NT2/D1 (cell line): Measurements from ENCODE around the gene TMA7B.

ENCODE experiments used
- DNase-seq: peaks from one replicate; pipeline ENCODE4 v3.0.0-alpha.2; 2011; ENCODE audit warnings: low read depth, low spot score
- H3K27me3 ChIP-seq: 2 replicates; pipeline ENCODE4 v1.6.0; 2011; ENCODE audit warnings: mild to moderate bottlenecking; ENCODE audit not compliant: insufficient read length, insufficient read depth
- H3K36me3 ChIP-seq: 2 replicates; pipeline ENCODE4 v1.6.1; 2011; ENCODE audit warnings: mild to moderate bottlenecking, low read length, mixed read lengths; ENCODE audit not compliant: insufficient read depth, insufficient read length
- H3K4me1 ChIP-seq: 2 replicates; pipeline ENCODE4 v1.5.1; 2011; ENCODE audit not compliant: insufficient read depth, insufficient read length
- H3K4me3 ChIP-seq: 2 replicates; pipeline ENCODE4 v1.5.1; 2011; ENCODE audit warnings: low read depth; ENCODE audit not compliant: insufficient read length
- H3K9ac ChIP-seq: 2 replicates; pipeline ENCODE4 v1.6.0; 2011; ENCODE audit warnings: low read depth; ENCODE audit not compliant: insufficient read length
- H3K9me3 ChIP-seq: 2 replicates; pipeline ENCODE4 v1.5.1; 2011; ENCODE audit warnings: mild to moderate bottlenecking, low read length; ENCODE audit not compliant: insufficient read depth
- SUZ12 ChIP-seq: IDR thresholded peaks from 2 replicates; pipeline ENCODE4 v1.6.1; 2011; ENCODE audit not compliant: insufficient read length, insufficient read depth; ENCODE audit errors: extremely low read depth
- YY1 ChIP-seq: IDR thresholded peaks from 2 replicates; pipeline ENCODE4 v1.6.1; 2011; ENCODE audit not compliant: insufficient read length, insufficient read depth
- ZNF274 ChIP-seq: IDR thresholded peaks from 2 replicates; pipeline ENCODE4 v1.6.1; 2011; ENCODE audit warnings: mild to moderate bottlenecking, low read depth, low read length

The TMA7B gene

GRCh38 chr22:39935116-39935515, 25.1 kb upstream of the TMA7B start:
- Histone ChIP-seq H3K4me3 (no peak overlapping the region), H3K9me3 (no peaks in the 10 kb centered on the region), H3K9ac (no peak overlapping the region), H3K4me1 (no peaks in the 10 kb centered on the region), H3K36me3 (no peaks in the 10 kb centered on the region), H3K27me3 (no peaks in the 10 kb centered on the region)
- TF ChIP-seq YY1 = no peak
- no peak for TF ChIP-seq SUZ12
- no peak for TF ChIP-seq ZNF274
- DNase-seq = no peak

DNA sequence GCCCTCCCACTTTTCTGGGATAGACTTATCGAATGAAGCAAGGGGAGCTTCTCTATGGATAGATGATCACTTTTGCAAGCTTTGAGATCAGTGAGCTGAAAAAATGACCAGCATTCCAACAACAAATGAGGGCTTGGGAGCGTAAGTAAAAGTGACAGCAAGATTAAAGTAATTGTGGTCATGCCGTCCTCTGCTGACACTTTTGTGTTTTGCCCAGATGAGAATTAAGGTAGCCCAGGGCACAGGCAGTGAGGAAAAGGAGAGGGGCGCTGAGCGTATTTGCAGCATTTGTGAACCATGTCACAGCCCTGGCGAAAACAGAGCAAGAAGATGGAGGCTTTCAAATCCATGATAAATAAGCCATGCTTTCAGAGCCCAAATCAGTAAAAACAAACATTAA, 24.6 kb upstream of the TMA7B start:
- H3K9me3 ChIP-seq = no peaks in the 10 kb centered on the region
- H3K27me3 ChIP-seq = no peaks in the 10 kb centered on the region
- no peaks in the 10 kb centered on the region for H3K4me1 ChIP-seq
- no peak overlapping the region for H3K4me3 ChIP-seq
- no peak for DNase-seq
- no peak overlapping the region for H3K9ac ChIP-seq
- no peak for TF ChIP-seq YY1
- no peak for TF ChIP-seq ZNF274
- TF ChIP-seq SUZ12 = no peak
- H3K36me3 ChIP-seq = no peaks in the 10 kb centered on the region

DNA sequence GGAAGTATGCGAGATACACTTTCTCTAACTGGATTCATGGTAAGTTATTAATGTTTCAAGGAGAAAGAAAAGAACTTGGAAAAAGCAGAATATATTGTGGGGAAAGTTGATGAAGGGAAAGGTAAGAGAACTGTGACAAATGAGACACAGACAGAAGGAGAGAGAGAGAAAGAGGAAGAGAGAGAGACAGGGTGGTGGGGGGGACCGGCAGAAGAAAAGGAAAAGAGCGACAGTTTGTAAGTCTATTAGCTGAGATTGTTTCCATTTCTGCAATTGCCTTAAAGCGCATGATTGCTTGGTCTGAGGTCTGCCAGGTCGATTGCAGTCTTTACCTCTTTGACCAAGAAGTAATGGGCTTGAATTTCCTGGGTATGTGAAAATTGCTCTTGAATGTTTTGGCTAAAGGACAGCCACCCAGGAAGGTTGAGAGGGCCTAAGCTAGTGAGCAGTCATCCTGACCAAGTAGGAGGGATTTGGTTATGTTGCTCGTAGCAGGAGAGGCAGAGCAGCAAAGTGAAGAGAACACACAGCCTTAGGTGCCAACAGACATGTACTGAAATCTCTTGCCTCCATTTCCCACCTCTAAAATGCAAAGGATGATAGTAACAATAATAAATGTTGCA, 23.6 kb upstream of the TMA7B start:
- no peaks in the 10 kb centered on the region for H3K36me3 ChIP-seq
- no peaks in the 10 kb centered on the region for H3K27me3 ChIP-seq
- H3K4me3 ChIP-seq = no peak overlapping the region
- no peak for TF ChIP-seq ZNF274
- no peak for TF ChIP-seq YY1
- no peak for TF ChIP-seq SUZ12
- no peak overlapping the region for H3K9ac ChIP-seq
- no peak for DNase-seq
- H3K4me1 ChIP-seq = no peaks in the 10 kb centered on the region
- H3K9me3 ChIP-seq = no peaks in the 10 kb centered on the region

- Histone ChIP-seq H3K36me3 (no peaks in the 10 kb centered on the region), H3K9me3 (no peaks in the 10 kb centered on the region), H3K4me1 (no peaks in the 10 kb centered on the region), H3K4me3 (no peak overlapping the region), H3K27me3 (no peaks in the 10 kb centered on the region), H3K9ac (no peak overlapping the region)
- TF ChIP-seq ZNF274 (no peak), SUZ12 (no peak), YY1 (no peak)
- no peak for DNase-seq
Observed at GRCh38 chr22:39937906-39938305, 22.3 kb upstream of the TMA7B start.

GRCh38 chr22:39938509-39939111, 21.6 kb upstream of the TMA7B start:
- no peaks in the 10 kb centered on the region for H3K36me3 ChIP-seq
- no peak overlapping the region for H3K4me3 ChIP-seq
- no peak for DNase-seq
- H3K27me3 ChIP-seq = no peaks in the 10 kb centered on the region
- H3K4me1 ChIP-seq = no peaks in the 10 kb centered on the region
- no peaks in the 10 kb centered on the region for H3K9me3 ChIP-seq
- TF ChIP-seq ZNF274 (no peak), YY1 (no peak), SUZ12 (no peak)
- H3K9ac ChIP-seq = no peak overlapping the region

DNA sequence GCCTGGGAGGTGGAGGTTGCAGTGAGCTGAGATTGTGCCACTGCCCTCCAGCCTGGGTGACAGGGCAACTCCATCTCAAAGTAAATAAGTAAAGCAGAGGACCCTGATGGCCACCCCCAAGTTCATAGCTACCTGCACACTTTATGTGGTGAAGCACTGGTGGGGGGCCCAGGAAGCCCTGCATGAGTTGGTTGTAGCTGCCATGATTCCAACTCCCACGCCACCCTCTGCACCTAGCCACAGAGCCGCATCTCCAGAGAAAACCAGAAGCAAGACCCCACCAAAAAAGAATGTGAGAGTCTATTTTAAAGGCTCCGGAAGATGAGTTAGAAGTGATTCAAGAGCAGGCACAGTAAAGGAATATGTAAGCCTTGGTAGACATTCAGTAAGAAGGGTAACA, 20.4 kb upstream of the TMA7B start:
- no peaks in the 10 kb centered on the region for H3K9me3 ChIP-seq
- H3K27me3 ChIP-seq = no peaks in the 10 kb centered on the region
- H3K9ac ChIP-seq = no peak overlapping the region
- no peak for TF ChIP-seq YY1
- no peak for TF ChIP-seq ZNF274
- TF ChIP-seq SUZ12 = no peak
- no peak overlapping the region for H3K4me3 ChIP-seq
- no peaks in the 10 kb centered on the region for H3K4me1 ChIP-seq
- no peak for DNase-seq
- no peaks in the 10 kb centered on the region for H3K36me3 ChIP-seq

DNA sequence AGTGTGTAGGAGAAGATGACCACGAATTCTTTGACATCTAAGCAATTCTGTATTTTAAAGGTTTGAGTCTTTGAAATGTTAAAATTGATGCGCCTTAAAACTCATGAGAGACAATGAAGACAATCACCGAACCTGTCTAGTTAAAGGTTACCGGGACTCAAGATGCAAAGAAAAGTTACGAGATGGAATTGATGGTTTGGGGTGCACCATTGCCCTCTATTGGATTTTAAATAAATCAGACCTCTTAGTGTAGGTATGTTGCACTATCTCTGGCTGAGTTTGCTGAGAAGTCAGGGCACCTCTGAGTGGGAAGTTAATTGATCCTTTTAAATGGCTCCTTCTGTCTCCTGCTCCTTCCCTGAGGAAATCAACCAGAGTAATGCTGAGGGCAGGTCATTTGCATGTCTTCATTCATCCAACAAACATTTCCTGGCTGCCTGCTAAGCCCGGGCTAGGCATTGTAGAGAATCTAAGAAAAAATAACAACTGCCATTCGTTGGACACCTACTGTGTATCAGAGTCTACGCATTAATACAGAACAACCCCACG, 19.4 kb upstream of the TMA7B start:
- no peaks in the 10 kb centered on the region for H3K27me3 ChIP-seq
- TF ChIP-seq ZNF274 (no peak), YY1 (no peak), SUZ12 (no peak)

More for the DNA sequence above, 19.4 kb upstream of the TMA7B start:
- Histone ChIP-seq H3K36me3 (no peaks in the 10 kb centered on the region), H3K9me3 (no peaks in the 10 kb centered on the region), H3K4me1 (no peaks in the 10 kb centered on the region), H3K4me3 (no peak overlapping the region), H3K9ac (no peak overlapping the region)
- peak; percentile 15 for DNase-seq
